NCI-H1105 treated with DMSO at 0.1 percent for 48 hours (cell line): ENCODE results near the gene IER3.

ENCODE experiments used
- DNase-seq: peaks from one replicate; lab custom pipeline; 2025; lab: John Stamatoyannopoulos, UW

Gene IER3

GRCh38 chr6:30744054-30744805, at the start of gene IER3:
Gene IER3, minus strand, starts transcription at chr6:30744547. Its CDS starts 29 bp downstream, at chr6:30744518.
- DNase-seq = peak; percentile 53

GRCh38 chr6:30793521-30794194, 49.3 kb upstream of the IER3 start:
- no peak for DNase-seq

DNA sequence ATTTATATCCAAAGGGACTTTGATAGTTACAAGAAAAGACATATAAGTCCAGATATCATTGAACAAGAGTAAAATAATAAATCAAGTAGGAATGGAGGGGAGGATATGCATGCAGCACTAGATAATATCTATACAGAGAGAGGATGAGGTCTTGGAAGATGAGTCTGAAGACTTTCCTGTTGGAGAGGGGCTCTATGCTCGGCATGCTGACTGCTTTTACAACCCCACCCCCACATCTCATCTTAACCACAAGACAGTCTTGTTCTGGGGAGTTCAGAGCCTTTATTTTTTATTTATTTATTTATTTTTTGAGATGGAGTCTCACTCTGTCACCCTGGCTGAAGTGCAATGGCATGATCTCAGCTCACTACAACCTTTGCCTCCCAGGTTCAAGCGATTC, 48.4 kb upstream of the IER3 start:
- DNase-seq = no peak

- DNase-seq = no peak
Measured at GRCh38 chr6:30790724-30791383, 46.5 kb upstream of the IER3 start.

GRCh38 chr6:30789606-30790005, 45.3 kb upstream of the IER3 start:
- DNase-seq = no peak

GRCh38 chr6:30787954-30788353, 43.6 kb upstream of the IER3 start:
- no peak for DNase-seq

GRCh38 chr6:30782425-30783014, 38.2 kb upstream of the IER3 start:
- DNase-seq = no peak

DNA sequence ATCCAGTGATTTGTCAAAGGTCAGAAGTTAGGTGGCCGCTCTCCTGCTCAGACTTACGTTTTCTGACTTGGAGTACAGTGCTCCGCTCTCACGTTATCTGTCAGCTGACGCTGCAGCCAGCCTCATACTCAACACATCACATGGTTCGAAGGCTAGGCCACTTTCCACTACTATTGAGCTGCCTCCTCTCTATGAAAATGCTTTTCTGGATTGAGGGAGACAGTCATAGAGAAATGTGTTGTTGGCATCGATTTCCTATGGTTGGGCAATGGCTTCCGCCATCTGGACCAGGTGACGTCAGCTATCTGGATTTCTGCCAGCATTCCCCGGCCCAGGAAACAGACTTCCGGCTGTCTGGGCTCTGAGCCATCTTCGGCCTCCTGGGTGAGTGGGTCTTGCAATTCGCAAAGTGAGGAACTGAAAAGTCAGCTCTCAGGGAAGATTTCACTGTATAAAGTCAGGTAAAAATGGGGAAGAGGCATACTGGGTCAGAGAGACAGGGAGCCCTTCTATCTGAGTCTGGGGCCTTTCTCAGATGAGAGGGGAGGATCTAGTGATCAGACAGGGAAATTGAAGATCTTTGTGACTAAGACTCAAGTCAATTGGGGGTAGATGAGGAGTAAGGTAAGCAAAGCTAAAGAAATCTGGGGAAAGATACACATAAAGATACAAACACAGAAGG, 37.5 kb upstream of the IER3 start:
- peak; percentile 91 for DNase-seq

DNA sequence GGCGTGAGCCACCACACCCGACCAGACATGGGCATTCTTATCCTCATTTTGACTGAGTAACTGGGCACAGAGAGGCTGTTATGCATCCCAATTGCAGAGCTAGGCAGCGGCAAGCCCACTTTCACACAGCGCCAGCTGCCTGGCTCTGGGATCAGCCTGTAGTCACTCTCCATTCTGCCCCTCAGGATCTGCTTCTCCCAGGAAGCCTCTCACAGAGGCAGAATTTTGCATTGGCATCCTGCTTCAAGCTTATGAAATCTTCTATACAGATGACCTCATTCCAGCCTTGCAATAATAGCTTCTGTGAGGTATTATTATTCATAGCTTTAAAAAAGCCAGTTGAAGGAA, 37.0 kb upstream of the IER3 start:
- DNase-seq = no peak

DNA sequence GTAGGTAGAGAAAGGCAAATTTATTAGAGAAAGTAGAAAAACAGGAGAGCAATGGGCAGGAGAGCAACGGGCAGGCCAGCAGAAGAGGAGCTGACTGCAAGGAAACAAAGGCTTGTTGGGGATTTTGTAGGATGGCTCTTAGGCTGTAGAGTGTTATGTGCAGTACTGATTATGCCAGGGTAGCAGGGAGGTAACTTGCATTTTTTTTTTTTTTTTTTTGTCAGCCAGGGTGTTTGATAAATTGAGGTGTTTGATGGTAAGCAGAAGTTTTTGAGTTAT, 36.2 kb upstream of the IER3 start:
- no peak for DNase-seq

DNA sequence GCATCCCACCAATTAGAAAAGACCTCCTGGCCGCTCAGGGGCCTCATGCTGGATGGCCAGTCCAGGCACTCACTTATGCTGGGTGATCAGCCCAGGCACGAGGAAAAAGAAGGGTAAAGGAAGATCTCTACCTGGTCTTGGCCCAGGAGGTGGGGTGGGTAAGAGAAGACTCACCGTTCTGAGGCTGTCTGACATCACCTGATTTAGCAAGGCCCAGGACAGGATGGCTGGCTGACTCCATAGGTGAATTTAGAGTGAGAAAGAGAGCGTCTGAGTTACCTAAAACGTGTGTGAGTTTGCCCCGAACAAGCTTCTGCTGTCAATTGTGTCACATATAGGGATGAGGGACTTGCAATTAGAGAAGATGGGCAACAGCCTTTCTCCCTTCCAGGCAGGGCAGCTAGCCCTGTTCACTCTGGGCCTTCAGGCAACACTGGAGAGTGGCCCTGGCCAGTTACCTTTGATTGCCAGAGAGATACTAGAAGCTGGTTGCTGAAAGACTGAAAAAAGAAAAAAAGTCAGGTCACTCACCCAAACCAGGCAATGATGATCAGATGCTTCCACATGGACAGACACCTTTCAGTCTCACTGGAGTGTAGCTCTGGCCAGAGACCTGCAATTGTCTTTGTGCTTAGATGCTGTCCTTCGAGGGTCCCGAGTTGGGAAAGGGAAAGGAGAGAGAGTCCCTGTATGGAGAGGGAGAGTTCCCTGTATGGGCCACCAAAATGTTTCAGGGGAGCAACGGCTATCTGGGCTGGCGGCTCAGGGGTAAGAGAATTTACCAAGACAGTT, 35.7 kb upstream of the IER3 start:
- no peak for DNase-seq

GRCh38 chr6:30778001-30778635, 33.8 kb upstream of the IER3 start:
- no peak for DNase-seq

DNA sequence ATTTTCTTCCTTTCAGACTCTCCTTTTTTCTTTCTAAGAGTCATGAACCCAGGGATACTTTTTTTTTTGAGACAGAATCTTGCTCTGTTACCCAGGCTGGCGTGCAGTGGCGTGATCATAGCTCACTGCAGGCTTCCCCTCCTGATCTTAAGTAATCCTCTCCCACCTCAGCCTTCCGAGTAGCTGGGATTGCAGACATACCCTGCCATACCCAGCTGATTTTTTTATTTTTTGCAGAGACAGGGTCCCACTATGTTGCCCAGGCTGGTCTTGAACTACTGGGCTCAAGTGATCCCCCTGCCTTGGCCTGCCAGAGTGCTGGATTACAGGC, 32.8 kb upstream of the IER3 start:
- no peak for DNase-seq

- DNase-seq = no peak
Measured at GRCh38 chr6:30776390-30777154, 32.2 kb upstream of the IER3 start.

DNA sequence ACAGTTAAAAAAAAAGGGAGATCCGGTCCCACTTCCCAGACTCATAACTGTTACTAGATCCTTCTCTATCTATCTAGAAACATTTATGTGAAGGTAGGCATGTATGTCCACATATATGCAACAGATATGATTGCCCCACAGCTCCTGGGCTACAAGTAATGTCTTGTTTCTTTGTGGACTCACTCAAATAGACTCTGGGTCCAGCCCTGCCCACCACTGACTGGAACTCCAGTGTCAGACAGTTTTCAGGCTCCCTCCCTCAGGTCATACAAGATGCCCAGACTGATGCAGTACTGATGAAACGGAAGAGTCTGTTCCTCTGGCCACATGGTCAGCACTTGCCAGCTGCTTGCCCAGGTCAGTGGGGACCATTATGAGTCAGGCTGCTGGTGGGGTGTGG, 30.8 kb upstream of the IER3 start:
- DNase-seq = no peak

- DNase-seq = no peak
Measured at GRCh38 chr6:30774701-30775100, 30.4 kb upstream of the IER3 start.

- DNase-seq = no peak
Measured at GRCh38 chr6:30770592-30770991, 26.2 kb upstream of the IER3 start.

GRCh38 chr6:30769853-30770524, 25.6 kb upstream of the IER3 start:
- DNase-seq = no peak

DNA sequence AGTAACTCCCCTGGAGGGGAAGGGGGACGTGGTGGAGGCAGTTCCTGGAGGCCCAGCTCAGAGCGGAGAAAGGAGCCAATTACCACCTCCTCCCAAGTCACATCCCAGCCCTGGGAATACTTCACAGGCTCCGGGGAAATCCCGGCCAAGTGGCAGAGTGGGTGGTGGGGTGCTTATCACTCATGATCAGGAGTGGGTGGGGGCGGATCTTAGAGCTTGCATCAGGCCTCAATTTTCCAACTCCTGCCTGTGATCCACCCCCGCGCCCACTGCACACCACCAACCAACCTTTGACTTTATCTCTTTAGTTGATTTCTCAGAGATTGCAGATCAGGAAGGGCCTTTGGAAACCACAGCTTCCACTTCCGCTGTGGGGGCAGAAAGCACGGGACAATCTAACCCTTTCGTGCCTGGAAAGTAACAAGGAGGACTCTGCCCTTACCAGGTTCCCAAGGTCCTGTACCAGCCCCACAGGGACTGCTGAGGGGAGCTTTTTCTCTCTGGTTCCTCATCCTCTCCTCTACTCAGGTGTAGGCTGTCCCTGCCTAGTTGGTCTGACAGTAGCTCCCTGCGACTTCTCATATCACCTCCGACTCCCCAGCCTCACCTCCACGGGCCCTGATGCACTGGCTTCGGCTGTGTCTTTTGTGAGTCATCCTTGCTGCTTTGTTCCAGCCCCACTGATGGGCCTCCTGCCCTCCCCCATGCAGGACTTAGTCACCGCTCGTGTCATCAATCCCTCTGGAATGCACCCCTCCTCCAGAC, 24.9 kb upstream of the IER3 start:
- no peak for DNase-seq
